Measurements from ENCODE around the gene ATP11B. TPM values are rescaled to one million over a fixed set of nuclear protein-coding genes. Genes with fewer than 3 reads are reported as not detected.

The ATP11B gene
- polyA plus RNA-seq, 3 donors = 11.1 to 25.1 (median 13.5) TPM

DNA sequence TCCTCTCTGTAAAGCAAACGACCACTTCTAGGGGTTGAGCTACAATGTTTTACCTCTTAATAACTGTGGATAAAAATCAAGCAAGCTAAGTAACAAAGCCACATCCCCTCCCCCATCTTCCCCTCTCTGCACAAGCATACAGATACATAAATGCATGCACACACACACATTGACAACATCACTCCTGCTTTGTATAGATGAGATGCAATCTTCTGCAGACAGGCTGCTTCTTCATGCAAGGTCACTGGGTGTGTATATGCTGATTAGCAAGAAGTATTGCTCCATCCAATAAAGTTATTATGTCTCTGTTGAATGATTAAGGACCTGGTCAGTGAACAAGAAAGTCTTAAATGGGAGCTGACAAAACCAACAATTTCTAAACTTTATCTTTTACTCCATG lies 8.8 kb upstream of the ATP11B start:
- no peaks in the 10 kb centered on the region for H3K27me3 ChIP-seq (ENCODE audit: control insufficient read depth in 2 of 2, insufficient read depth in 2 of 2, low read length in 2 of 2)
- Mint-ChIP-seq H3K9me3 (no peaks in the 10 kb centered on the region), H3K4me1 (no peaks in the 10 kb centered on the region), H3K36me3 (no peaks in the 10 kb centered on the region), H3K27me3 (ENCODE audit: low read depth in 3 of 3) (peaks cover 0 to 2% (median 2%) of the 10 kb centered on the region in 3 donors), H3K4me3 (no peak overlapping the region), H3K27ac (no peak overlapping the region)
- H3K9me3 ChIP-seq (replicated peaks in 1 of 2; ENCODE audit: control insufficient read depth in 1 of 2, insufficient read depth in 1 of 2, low read length in 2 of 2) = no peaks in the 10 kb centered on the region
- H3K27ac ChIP-seq (ENCODE audit: low read depth in 1 of 2, low read length in 2 of 2) = no peak overlapping the region
- peaks cover 10 to 16% of the 10 kb centered on the region in 2 donors for H3K4me1 ChIP-seq (ENCODE audit: control insufficient read depth in 1 of 2, insufficient read depth in 2 of 2, low read length in 2 of 2)
- H3K79me2 ChIP-seq (ENCODE audit: insufficient read depth, low read length) = no peaks in the 10 kb centered on the region
- H3K4me2 ChIP-seq (replicated peaks; ENCODE audit: extremely low read depth, low read length, poor library complexity, severe bottlenecking) = no peak overlapping the region
- no CpG with 5 or more reads among the region's 1 CpG for WGBS (ENCODE audit: insufficient coverage)
- no peak overlapping the region for H3K9ac ChIP-seq (ENCODE audit: insufficient read depth, low read length, poor library complexity, severe bottlenecking)
- intact Hi-C loops (cut with micrococcal nuclease) = no loop called here
- H4K20me1 ChIP-seq (ENCODE audit: insufficient read depth, low read length) = no peaks in the 10 kb centered on the region
- no peak overlapping the region for H2AFZ ChIP-seq (ENCODE audit: insufficient read depth, low read depth, low read length, poor library complexity, severe bottlenecking)
- H3K4me3 ChIP-seq (replicated peaks in 1 of 3; ENCODE audit: low read depth in 2 of 3, low read length in 3 of 3) = no peak overlapping the region
- DNase-seq = no peak
- H3K36me3 ChIP-seq (replicated peaks in 1 of 2; ENCODE audit: control insufficient read depth in 1 of 2, insufficient read depth in 2 of 2, low read length in 2 of 2) = no peaks in the 10 kb centered on the region
- TF ChIP-seq, protein P1, sequence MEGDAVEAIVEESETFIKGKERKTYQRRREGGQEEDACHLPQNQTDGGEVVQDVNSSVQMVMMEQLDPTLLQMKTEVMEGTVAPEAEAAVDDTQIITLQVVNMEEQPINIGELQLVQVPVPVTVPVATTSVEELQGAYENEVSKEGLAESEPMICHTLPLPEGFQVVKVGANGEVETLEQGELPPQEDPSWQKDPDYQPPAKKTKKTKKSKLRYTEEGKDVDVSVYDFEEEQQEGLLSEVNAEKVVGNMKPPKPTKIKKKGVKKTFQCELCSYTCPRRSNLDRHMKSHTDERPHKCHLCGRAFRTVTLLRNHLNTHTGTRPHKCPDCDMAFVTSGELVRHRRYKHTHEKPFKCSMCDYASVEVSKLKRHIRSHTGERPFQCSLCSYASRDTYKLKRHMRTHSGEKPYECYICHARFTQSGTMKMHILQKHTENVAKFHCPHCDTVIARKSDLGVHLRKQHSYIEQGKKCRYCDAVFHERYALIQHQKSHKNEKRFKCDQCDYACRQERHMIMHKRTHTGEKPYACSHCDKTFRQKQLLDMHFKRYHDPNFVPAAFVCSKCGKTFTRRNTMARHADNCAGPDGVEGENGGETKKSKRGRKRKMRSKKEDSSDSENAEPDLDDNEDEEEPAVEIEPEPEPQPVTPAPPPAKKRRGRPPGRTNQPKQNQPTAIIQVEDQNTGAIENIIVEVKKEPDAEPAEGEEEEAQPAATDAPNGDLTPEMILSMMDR (IDR thresholded peaks at IDR 0.05) = no peak

DNA sequence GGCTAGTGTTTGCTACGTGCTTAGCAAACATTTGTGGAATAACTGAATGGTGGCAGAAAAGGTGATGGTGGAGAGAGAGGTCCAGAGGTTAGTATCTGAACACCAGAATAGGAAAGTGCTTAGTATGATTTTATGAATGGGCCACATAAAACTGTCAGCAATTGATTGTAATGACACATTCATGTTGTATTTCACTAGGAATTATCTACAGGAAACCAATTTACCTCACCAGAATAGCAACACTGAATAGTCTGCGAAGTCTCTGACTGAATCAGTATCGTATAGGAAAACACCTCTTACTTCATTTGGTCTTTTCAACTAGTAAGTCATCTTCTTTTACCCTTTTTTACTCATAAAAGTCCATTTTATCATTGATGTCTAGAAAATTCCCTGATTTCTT lies 8.2 kb upstream of the ATP11B start:
- H3K27ac ChIP-seq (ENCODE audit: low read depth in 1 of 2, low read length in 2 of 2) = no peak overlapping the region
- H3K27me3 Mint-ChIP-seq (ENCODE audit: low read depth in 3 of 3) = peaks cover 0 to 2% (median 0%) of the 10 kb centered on the region in 3 donors
- no peak overlapping the region for H3K4me2 ChIP-seq (replicated peaks; ENCODE audit: extremely low read depth, low read length, poor library complexity, severe bottlenecking)
- H3K4me1 ChIP-seq (ENCODE audit: control insufficient read depth in 1 of 2, insufficient read depth in 2 of 2, low read length in 2 of 2) = peaks cover 13 to 20% of the 10 kb centered on the region in 2 donors
- no peaks in the 10 kb centered on the region for H3K4me1 Mint-ChIP-seq
- no peak overlapping the region for H2AFZ ChIP-seq (ENCODE audit: insufficient read depth, low read depth, low read length, poor library complexity, severe bottlenecking)
- H3K4me3 Mint-ChIP-seq = no peak overlapping the region
- no peak for DNase-seq
- no peaks in the 10 kb centered on the region for H3K9me3 Mint-ChIP-seq
- H3K27ac Mint-ChIP-seq = no peak overlapping the region
- no peaks in the 10 kb centered on the region for H4K20me1 ChIP-seq (ENCODE audit: insufficient read depth, low read length)
- H3K36me3 Mint-ChIP-seq = no peaks in the 10 kb centered on the region
- intact Hi-C loops (cut with micrococcal nuclease) = no loop called here
- TF ChIP-seq, protein P1 (IDR thresholded peaks at IDR 0.05) = no peak
- no peak overlapping the region for H3K4me3 ChIP-seq (replicated peaks in 1 of 3; ENCODE audit: low read depth in 2 of 3, low read length in 3 of 3)
- no peaks in the 10 kb centered on the region for H3K79me2 ChIP-seq (ENCODE audit: insufficient read depth, low read length)
- H3K9me3 ChIP-seq (replicated peaks in 1 of 2; ENCODE audit: control insufficient read depth in 1 of 2, insufficient read depth in 1 of 2, low read length in 2 of 2) = no peaks in the 10 kb centered on the region
- H3K9ac ChIP-seq (ENCODE audit: insufficient read depth, low read length, poor library complexity, severe bottlenecking) = no peak overlapping the region
- WGBS (ENCODE audit: insufficient coverage) = 100% methylated on average over 1 of the region's 3 CpGs
- no peaks in the 10 kb centered on the region for H3K27me3 ChIP-seq (ENCODE audit: control insufficient read depth in 2 of 2, insufficient read depth in 2 of 2, low read length in 2 of 2)
- H3K36me3 ChIP-seq (replicated peaks in 1 of 2; ENCODE audit: control insufficient read depth in 1 of 2, insufficient read depth in 2 of 2, low read length in 2 of 2) = no peaks in the 10 kb centered on the region
